DND-41 (cell line): Measurements from ENCODE around the gene RPS15.

Source experiments
- CTCF ChIP-seq: IDR thresholded peaks from 2 replicates; pipeline ENCODE4 v1.5.1; 2012; ENCODE audit warnings: borderline replicate concordance, low read length, moderate library complexity, mild to moderate bottlenecking; ENCODE audit not compliant: poor library complexity, severe bottlenecking; ENCODE audit errors: extremely low read depth
- EZH2 ChIP-seq: IDR thresholded peaks from 3 replicates; pipeline ENCODE4 v1.6.1; 2012; ENCODE audit warnings: borderline replicate concordance, low read depth, mild to moderate bottlenecking, moderate library complexity, low read length, inconsistent platforms; ENCODE audit not compliant: severe bottlenecking

DNA sequence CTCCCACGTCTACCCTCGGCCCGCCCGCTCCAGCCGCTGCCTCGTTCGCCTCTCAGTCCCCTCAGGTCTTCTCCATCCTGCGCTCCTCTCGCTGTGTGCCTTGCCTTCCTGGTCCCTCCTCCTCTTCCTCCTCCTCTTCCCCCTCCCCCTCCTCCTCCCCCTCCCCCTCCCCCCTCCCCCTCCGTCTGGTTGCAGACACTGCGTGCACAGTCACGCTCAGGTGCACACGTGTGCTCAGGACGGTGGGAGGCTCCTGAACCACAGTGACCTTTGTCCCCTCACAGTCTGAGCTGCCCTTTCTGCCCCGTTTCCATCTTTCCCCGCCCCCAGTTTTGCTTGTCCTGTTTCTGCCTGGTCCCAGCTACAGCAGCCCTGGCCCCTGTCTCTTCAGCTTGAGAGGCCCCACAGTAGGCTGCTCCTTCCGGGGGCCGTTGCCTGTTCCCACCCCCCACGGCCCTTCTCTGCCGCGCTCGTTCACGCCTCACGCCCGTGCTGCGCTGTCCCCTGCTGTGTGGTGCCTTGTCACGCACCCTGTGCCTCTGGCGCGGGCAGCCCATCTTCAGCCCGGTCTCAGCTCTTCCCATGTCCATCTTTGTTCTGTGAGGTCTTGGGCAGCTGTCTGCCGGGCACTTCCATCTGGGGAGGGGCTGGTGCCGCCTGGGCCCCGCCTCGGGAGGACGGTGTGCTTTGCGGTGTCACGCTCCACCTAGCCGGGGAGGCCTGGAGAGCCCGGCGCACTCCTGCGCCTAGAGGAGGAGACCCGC, 13.8 kb upstream of the RPS15 start:
- TF ChIP-seq EZH2 (no peak), CTCF (no peak)
